H54 (cell line): ENCODE data around the gene ATP11A.
"Not testable (repeated sequence)": the region's sequence is repeated elsewhere in the genome, so short reads cannot be mapped to it uniquely, and the experiment has no call there.

Experiments
- DNase-seq: peaks from one replicate; pipeline ENCODE4 v3.0.0; 2011; ENCODE audit warnings: low spot score, mixed read lengths; ENCODE audit not compliant: insufficient read length
- FAIRE-seq: peaks from 3 replicates; lab custom pipeline; 2011; peaks lifted over from hg19 to GRCh38; lab: Jason Lieb, UNC
- POLR2A ChIP-seq: IDR thresholded peaks from 2 replicates; pipeline ENCODE4 v1.6.1; 2011; ENCODE audit warnings: low read depth, mild to moderate bottlenecking, low read length

ATP11A gene

DNA sequence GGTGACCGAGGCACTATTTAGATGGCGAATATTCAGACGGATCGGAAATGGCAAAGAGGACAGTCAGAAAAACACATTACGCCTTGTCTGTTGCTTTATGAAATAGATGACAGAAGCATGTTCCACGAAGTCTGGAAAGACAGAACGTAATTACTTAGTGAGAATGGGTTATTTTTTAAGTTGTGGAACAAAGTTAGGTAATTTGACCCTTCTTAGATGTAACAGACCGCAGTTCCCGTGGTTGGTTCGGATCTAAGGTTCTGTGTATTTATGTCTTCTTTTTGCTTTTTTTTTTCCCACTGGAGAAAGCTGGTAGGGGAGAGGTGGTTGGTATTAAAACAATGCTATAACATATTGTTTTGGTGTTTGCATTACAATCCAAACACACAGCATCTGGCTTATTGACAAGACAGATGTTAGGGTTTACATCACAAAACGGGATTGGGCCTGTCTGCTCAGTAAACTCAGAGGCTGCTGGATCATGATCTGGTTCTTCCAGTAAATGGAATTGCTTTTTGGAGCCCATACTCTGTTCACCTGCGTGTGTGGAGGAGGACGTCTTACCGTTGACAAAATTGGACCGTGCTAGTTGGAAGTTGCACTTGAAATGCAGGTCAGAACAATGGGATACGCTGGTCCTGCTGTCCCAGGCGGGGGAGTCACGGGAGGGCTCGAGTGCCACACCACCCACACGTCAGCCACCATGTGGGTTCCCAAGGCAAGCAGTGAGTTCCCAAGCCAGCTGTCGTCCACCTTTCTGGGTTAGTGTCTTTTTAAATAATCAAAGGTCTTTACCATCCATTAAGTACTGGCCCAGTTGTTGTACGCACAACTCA lies 13.8 kb downstream of the ATP11A start:
- FAIRE-seq (no peak), DNase-seq (no peak)
- TF ChIP-seq POLR2A: no peak

DNA sequence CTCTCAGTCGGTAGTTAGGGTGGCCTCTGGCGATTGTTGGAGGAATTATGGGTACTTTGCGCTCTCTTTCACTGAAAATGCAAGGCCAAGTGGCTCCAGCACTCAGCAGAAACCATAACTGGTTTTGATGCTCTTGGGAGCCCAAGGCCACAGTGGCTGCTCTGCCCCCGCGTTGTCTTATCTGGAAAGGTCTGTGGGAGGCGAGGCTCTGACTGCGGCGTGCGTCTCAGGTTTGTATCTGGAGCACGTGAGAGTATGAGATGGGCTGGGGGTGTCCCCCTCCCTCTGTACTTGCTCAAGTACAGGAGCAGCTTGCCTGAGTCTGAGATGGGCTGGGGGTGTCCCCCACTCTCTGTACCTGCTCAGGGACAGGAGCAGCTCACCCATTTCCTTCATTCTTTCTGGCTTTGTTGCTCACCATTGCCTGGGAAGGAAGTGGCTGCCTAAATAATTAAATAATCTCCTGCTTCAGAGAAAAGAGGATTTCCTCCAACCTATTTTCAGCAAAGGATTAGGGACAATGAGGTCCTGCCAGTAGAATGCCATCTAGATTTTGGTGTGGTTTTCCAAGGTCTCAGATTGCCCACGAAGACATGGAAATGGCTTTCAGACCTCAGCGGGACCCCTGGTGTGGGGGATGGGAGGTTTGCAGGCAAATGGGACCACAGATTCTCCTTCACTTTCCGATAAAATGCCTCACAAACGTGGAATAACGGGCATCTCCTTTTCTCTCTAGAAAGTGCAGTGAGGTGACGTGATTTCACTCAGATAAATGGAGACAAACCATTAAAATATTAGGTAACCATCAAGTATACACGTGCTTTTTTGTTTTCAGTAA lies 14.7 kb downstream of the ATP11A start:
- TF ChIP-seq POLR2A: no peak
- DNase-seq (no peak), FAIRE-seq (no peak)

GRCh38 chr13:112705286-112705685 lies 15.4 kb downstream of the ATP11A start:
- no peak for TF ChIP-seq POLR2A
- DNase-seq (no peak), FAIRE-seq (no peak)

GRCh38 chr13:112706171-112706570 lies 16.3 kb downstream of the ATP11A start:
- DNase-seq: no peak
- FAIRE-seq: no peak
- no peak for TF ChIP-seq POLR2A

DNA sequence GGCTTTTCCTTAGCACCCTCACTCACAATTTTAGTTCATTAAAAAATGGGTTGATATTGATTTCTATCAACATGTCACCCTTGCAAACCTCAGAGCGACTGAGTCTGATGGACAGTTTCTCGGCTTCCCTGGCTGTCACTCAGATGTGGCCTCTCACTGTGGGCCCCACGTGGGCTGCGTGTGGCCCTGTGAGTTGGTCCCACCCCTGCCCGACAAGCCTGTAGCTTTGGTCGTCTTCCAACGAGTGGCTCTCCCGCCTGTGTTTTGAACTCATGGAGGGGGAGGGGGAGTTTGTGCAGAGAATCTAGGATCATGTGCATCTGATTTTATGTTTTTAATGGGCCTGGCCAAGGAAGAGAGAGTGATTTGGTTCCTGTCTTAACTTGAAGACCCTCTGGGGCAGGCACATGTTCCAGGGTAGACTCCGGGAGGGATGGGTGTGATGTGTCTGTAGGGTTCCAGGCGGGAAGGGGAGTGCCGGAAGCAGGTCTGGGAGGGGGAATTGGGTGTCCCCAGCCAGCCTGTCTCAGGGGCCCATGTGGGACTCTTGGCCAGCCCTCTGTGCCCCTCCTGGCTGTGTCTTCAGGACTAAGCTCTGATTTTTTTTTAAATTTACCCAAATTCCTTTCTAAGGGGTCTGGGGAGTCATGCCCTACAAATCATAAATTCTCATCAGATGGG lies 18.9 kb downstream of the ATP11A start:
- DNase-seq (no peak), FAIRE-seq (no peak)
- TF ChIP-seq POLR2A: no peak

DNA sequence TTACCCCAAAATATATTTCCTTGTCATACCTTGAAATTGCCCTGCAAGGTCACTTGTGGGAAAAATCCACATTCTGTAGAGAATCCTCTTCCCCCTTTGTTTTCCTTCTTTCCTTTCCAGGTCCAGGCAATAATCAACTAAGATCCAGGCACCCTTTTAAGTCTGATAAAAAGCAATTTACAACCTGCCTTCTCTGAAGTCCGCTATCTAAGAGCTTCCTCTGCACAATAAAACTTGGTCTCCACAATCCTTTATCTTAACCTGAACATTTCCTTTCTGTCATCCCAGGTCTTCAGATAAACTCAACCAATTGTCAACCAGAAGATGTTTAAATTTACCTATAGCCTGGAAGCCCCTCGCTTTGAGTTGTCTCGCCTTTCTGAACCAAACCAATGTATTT lies 19.5 kb downstream of the ATP11A start:
- DNase-seq, FAIRE-seq: not testable (repeated sequence)

GRCh38 chr13:112709825-112710783 lies 20.3 kb downstream of the ATP11A start:
- TF ChIP-seq POLR2A: no peak
- DNase-seq: no peak
- no peak for FAIRE-seq

GRCh38 chr13:112710855-112711527 lies 21.2 kb downstream of the ATP11A start:
- FAIRE-seq (no peak), DNase-seq (no peak)
- no peak for TF ChIP-seq POLR2A

- DNase-seq: peak; percentile 100
- peak; percentile 28; the same call in 1 of the 2 replicates for TF ChIP-seq POLR2A
- peak; percentile 98 for FAIRE-seq
Observed at GRCh38 chr13:112711528-112712265, 21.9 kb downstream of the ATP11A start.

- DNase-seq (no peak), FAIRE-seq (no peak)
- TF ChIP-seq POLR2A: no peak
Observed at GRCh38 chr13:112712451-112713207, 22.8 kb downstream of the ATP11A start.

DNA sequence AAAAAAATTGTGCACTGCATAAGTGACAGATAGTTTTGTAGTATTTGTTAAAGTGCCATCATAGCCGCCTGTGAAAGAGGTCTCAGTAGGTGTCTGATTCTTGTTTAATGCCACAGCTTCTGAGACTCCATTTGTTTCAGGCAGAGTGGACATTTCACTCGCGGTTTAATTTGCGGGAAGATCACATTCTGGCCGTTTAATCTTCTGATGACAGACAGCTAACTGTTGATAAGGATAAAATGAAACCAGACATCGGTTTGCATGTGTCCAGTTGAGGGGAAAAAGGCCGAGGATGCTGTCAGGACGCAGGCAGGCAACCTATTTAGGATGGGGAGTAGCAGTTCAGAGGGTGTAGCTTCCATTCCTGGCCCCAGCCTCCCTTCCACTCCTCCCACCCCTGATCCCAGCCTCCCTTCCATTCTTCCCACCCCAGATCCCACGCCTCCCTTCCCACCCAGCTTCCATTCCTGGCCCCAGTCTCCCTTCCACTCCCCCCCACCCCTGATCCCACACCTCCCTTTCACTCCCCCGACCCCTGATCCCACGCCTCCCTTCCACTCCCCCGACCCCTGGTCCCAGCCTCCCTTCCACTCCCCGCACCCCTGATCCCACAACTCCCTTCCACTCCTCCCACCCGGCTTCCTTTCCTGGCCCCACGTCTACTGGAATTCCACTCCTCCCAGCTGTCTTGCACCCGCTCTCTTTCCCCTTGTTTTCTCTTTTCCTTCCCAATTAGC lies 23.8 kb downstream of the ATP11A start:
- DNase-seq (no peak), FAIRE-seq (no peak)

More for the DNA sequence above, 23.8 kb downstream of the ATP11A start:
- TF ChIP-seq POLR2A: no peak
